RWPE1 (cell line): ENCODE results near the gene NEUROD2.
"Not testable (repeated sequence)": the region's sequence is repeated elsewhere in the genome, so short reads cannot be mapped to it uniquely, and the experiment has no call there.

ENCODE experiments used
- CTCF ChIA-PET: fragments of 350-600 bp; sonication (Branson Sonifier 250); formaldehyde crosslinking; extraction: SDS; loops from one replicate; lab custom pipeline; 2021; lab: Yijun Ruan, JAX
- POLR2A ChIA-PET: fragments of 400-600 bp; formaldehyde crosslinking; extraction: SDS; loops from one replicate; lab custom pipeline; 2020; ENCODE audit warnings: antibody characterized with exemption; ENCODE audit not compliant: low non-redundant PET; lab: Yijun Ruan, JAX
- DNase-seq: peaks from one replicate; pipeline ENCODE4 v3.0.0; 2012; ENCODE audit warnings: low spot score
- H3K27ac ChIP-seq: fragments of 450-650 bp; 2 replicates; pipeline ENCODE4 v1.5.1; 2017
- TF ChIP-seq, protein P1 (sequence below): fragments of 450-650 bp; conservative IDR thresholded peaks from 2 replicates; pipeline ENCODE4 v1.5.1; 2017; ENCODE audit warnings: low read depth, mild to moderate bottlenecking

The NEUROD2 gene

DNA sequence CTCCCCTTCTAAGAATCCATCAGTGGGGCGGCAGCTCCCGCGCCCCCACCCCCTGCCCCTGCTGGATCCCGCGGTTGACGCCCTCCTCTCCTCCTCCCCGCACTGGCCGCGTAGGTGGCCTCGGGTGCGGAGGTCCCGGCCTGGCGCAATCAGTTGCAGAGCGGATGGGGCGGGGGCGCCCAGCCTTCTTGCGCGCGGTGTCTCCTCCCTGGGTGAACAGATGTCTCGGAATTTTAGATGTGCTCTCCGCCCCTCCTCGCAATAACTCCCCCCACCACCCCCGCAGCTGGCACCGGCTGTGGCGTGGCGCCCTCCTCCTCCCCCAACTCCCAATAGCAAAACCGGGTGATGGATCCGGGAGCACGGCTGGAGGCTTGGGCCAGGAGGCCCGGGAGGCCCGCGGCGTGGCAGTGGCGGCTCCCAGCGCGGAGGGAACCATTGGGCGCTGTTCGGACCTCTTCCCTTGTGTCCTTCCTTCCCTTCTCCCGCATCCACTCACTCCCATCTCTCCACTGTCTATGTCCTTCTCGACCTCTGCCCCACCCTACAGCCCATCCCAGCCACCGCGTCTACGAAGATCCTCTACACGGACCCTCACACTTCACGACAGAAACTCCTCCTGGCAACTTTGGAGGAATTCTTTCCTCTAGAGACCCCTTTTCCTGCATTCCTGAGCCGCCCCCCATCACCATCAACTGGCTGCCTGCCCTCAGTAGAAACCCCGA is 11.0 kb downstream of the NEUROD2 start:
- H3K27ac ChIP-seq, result no peak overlapping the region
- CTCF ChIA-PET, result interaction anchor here (0.6 to 0.7 kb wide), 2 partner anchors 302 to 390 kb away, joined by 4 to 5 read pairs; no protein-coding TSS in a partner anchor
- POLR2A ChIA-PET, result no interaction called here
- no peak for DNase-seq
- TF ChIP-seq, protein P1, sequence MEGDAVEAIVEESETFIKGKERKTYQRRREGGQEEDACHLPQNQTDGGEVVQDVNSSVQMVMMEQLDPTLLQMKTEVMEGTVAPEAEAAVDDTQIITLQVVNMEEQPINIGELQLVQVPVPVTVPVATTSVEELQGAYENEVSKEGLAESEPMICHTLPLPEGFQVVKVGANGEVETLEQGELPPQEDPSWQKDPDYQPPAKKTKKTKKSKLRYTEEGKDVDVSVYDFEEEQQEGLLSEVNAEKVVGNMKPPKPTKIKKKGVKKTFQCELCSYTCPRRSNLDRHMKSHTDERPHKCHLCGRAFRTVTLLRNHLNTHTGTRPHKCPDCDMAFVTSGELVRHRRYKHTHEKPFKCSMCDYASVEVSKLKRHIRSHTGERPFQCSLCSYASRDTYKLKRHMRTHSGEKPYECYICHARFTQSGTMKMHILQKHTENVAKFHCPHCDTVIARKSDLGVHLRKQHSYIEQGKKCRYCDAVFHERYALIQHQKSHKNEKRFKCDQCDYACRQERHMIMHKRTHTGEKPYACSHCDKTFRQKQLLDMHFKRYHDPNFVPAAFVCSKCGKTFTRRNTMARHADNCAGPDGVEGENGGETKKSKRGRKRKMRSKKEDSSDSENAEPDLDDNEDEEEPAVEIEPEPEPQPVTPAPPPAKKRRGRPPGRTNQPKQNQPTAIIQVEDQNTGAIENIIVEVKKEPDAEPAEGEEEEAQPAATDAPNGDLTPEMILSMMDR, result no peak

DNA sequence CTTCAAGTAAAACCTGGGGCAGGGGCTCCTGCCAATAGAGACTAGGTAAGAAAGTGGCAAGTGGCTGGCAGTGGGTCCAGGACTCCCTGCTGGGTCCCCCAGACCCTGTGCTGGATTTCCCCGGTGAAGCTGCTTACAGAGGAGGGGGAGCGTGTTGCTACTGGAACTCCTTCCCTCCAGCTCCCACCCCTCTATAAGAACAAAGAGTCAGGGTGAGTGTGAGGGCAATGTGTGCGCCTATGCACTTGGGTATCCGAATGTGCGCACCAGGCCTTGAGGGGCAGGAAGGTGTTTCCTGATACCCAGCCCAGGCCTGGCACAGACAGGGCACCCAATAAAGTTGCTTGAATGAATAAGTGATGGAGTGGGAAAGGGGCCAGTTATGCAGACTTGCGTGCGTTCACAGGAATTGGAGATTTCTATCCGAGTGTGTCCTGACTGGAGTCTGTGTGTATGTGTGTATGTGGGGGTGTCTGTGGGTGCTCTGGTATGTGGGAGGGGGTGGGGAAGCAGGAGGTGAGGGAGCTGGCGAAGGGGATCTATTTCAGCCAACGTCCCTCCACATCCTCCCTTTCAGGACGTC is 11.7 kb downstream of the NEUROD2 start:
- ChIA-PET POLR2A (no interaction called here), CTCF (interaction anchor here (0.6 to 1.0 kb wide), 2 partner anchors 28 to 389 kb away, joined by 5 to 6 read pairs; no protein-coding TSS in a partner anchor)
- no peak overlapping the region for H3K27ac ChIP-seq
- DNase-seq, result no peak
- TF ChIP-seq, protein P1, result no peak

DNA sequence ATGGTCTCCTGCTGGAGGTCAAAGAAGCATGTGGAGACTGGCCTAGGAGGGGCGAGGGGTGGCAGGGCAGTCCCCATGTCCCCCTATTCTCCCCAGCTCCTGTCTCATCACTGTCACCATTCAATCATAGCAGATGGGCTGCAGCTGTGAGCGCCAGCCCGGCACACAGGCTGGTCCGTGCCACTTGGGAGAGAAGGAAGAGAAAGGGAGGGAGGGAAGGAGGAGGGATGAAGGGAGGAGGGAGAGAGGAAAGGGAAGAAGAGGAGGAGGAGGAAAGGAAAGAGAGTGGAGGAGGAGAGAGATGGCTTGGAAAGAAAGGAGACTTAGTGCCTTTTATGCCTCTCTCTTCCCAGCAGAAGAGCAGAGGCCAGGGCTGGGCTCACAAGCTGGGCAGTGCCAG is 12.4 kb downstream of the NEUROD2 start:
- POLR2A ChIA-PET, result no interaction called here
- H3K27ac ChIP-seq, result no peak overlapping the region
- TF ChIP-seq, protein P1, result no peak
- no peak for DNase-seq
- CTCF ChIA-PET, result interaction anchor here (1.0 kb wide), 1 partner anchor 28 kb away, joined by 6 read pairs; no protein-coding TSS in a partner anchor

DNA sequence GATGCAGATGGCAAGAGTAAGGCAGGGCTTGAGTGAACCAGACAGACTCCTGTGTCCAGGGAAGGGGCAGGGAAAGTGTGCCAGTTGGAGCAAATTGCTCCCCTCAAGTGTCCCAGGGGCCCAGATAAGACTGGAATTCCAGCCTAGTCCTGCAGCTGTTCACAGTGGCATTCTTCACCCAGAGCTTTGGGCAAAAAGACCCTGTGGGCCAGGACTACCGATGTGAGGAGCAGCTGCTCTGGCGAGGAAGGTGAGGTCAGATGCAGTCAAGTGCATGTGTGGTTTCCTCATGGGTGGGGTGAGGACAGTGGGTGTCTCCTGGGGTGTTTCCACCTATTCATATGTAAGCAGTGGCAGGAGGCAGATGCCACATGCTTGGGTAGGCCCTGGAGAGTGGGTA is 14.3 kb downstream of the NEUROD2 start:
- POLR2A ChIA-PET, result no interaction called here
- no peak overlapping the region for H3K27ac ChIP-seq
- DNase-seq, result no peak
- CTCF ChIA-PET, result no interaction called here
- TF ChIP-seq, protein P1, result no peak

DNA sequence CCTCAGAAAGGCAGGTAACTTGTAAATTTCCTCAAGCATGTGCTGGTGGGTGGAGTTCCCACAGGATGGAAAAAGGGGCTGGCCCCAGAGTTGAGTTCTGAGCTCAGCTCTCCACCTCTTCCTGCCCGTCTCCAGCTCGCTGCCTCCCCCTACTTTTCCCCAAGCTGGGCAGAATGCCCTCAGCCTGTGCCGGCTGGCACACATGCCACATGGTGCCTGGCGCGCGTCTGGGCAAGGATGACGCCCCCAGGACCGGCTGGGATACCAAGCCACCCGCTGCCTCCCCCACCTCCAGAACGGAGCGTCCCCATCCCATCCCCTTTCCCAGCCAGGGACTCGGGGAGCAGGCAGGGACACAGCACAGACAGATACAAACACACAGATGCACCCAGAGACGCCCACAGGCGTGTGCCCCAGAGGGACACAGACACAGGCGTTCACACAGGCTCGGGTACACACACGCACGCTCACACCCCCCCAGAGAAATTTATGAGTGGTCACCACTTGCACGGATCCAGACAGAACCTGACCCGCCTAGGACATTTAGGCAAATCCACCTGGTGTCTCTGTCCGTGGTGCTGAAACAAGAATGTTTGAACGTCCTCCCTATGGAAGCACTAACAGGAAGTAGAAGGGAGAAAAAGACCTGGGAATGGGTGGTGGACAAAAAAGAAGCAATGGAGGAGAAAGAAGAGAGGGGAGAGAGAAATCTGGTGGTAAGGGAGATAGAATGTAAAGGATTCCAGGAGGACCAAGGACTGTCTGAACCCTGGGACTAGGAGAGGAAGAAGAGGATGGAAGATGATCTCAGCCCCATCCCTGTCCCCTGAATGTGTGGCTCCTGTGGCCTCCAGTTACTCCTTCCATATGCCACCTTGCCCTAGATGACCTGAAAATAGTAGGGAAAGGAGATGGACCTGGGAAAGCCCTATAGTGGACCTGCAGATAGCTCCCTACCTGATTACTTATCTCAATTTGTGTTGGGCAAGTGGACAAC is 15.5 kb downstream of the NEUROD2 start:
- DNase-seq, result peak; percentile 55
- ChIA-PET POLR2A (no interaction called here), CTCF (interaction anchor here (0.6 to 0.7 kb wide), 3 partner anchors 24 to 62 kb away, joined by 3 read pairs; no protein-coding TSS in a partner anchor)
- TF ChIP-seq, protein P1, result no peak
- no peak overlapping the region for H3K27ac ChIP-seq

DNA sequence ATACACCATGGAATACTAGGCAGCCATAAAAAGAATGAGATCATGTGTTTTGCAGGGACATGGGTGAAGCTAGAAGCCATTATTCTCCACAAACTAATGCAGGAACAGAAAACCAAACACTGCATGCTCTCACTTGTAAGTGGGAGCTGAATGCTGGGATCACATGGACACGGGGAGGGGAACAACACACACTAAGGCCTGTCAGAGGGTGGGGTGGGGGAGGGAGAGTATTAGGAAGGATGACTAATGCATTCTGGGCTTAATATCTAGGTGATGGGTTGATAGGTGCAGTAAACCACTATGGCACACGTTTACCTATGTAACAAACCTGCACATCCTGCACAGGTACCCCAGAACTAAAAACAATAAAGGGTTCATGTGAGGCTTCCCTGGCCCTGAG is 17.5 kb downstream of the NEUROD2 start:
- H3K27ac ChIP-seq, DNase-seq, POLR2A ChIA-PET: not testable (repeated sequence)
- CTCF ChIA-PET, result interaction anchor here (0.6 kb wide), 2 partner anchors 23 to 1251 kb away, joined by 4 to 5 read pairs; no protein-coding TSS in a partner anchor
